Peyer's patch (tissue), 4 donors: ENCODE measurements around the gene ZNF726. TPM values are rescaled to one million over a fixed set of nuclear protein-coding genes. Genes with fewer than 3 reads are reported as not detected.
"Not testable (repeated sequence)": the region's sequence is repeated elsewhere in the genome, so short reads cannot be mapped to it uniquely, and the experiment has no call there.

ENCODE experiments used
- DNase-seq, 3 donors: peaks; one replicate each; pipeline ENCODE4 v3.0.0-alpha.2; 2017 to 2019
- H3K27ac ChIP-seq, 4 donors: fragments of 200-600 bp; sonication (generic); one replicate each; pipeline ENCODE4 v1.5.1; 2016 to 2019
- H3K27me3 ChIP-seq, 2 donors: fragments of 200-600 bp; sonication (generic); one replicate each; pipeline ENCODE4 v1.5.1; 2019
- H3K36me3 ChIP-seq, 3 donors: fragments of 200-600 bp; sonication (generic); one replicate each; pipeline ENCODE4 v1.5.1; 2016 to 2019
- H3K4me1 ChIP-seq, 4 donors: fragments of 200-600 bp; sonication (generic); one replicate each; pipeline ENCODE4 v1.5.1; 2016 to 2019
- H3K4me3 ChIP-seq, 4 donors: fragments of 200-600 bp; sonication (generic); 1 replicate in 3 of 4; 2 replicates in 1 of 4; pipeline ENCODE4 v1.5.1; 2016 to 2019; ENCODE audit warnings: mild to moderate bottlenecking in 1 of 4
- H3K9me3 ChIP-seq, 4 donors: fragments of 200-600 bp; sonication (generic); one replicate each; pipeline ENCODE4 v1.5.1; 2016 to 2019; ENCODE audit warnings: mild to moderate bottlenecking in 1 of 4
- CTCF ChIP-seq, 6 experiments: fragments of 450-650 bp in 4 of 6; fragments of 200-600 bp in 2 of 6; sonication (generic) in 1 of 6; IDR thresholded peaks; one replicate each; pipeline ENCODE4 v1.5.1; 2017 to 2019; ENCODE audit warnings: antibody characterized with exemption in 6 of 6, mild to moderate bottlenecking in 3 of 6, moderate library complexity in 1 of 6
- POLR2A ChIP-seq, 2 donors: fragments of 450-650 bp; IDR thresholded peaks; one replicate each; pipeline ENCODE4 v1.5.1; 2017; ENCODE audit warnings: antibody characterized with exemption in 2 of 2, mild to moderate bottlenecking in 2 of 2, moderate library complexity in 2 of 2
- total RNA-seq, 4 donors: library from RNA; depleted of rRNA; stranded (reverse); fragments of >200 nt; gene quantifications; one replicate each; pipeline ENCODE4 v1.1.0, GENCODE V29; 2016

Gene ZNF726
- total RNA-seq, 4 donors from 2014 or later: 0.57 to 12.4 TPM; not detected in 2

- Histone ChIP-seq H3K27ac (no peak overlapping the region), H3K36me3 (no peaks in the 10 kb centered on the region), H3K27me3 (no peaks in the 10 kb centered on the region), H3K9me3 (no peaks in the 10 kb centered on the region), H3K4me1 (no peaks in the 10 kb centered on the region), H3K4me3 (no peak overlapping the region)
- TF ChIP-seq POLR2A (IDR thresholded peaks at IDR 0.05): no peak
- DNase-seq: no peak
Observed at GRCh38 chr19:23916991-23917390, 2.3 kb downstream of the ZNF726 start.

GRCh38 chr19:23917856-23918255, 3.2 kb downstream of the ZNF726 start:
- no peak overlapping the region for H3K27ac ChIP-seq
- no peaks in the 10 kb centered on the region for H3K36me3 ChIP-seq
- H3K27me3 ChIP-seq: no peaks in the 10 kb centered on the region
- H3K9me3 ChIP-seq: no peaks in the 10 kb centered on the region
- no peak for DNase-seq
- no peak overlapping the region for H3K4me3 ChIP-seq
- TF ChIP-seq CTCF (IDR thresholded peaks at IDR 0.05): no peak
- TF ChIP-seq POLR2A (IDR thresholded peaks at IDR 0.05): no peak
- H3K4me1 ChIP-seq: no peaks in the 10 kb centered on the region

- Histone ChIP-seq H3K27me3 (no peaks in the 10 kb centered on the region), H3K36me3 (no peaks in the 10 kb centered on the region), H3K27ac (no peak overlapping the region), H3K9me3 (no peaks in the 10 kb centered on the region), H3K4me1 (no peaks in the 10 kb centered on the region), H3K4me3 (no peak overlapping the region)
- DNase-seq: no peak
- TF ChIP-seq POLR2A (IDR thresholded peaks at IDR 0.05) (no peak), CTCF (IDR thresholded peaks at IDR 0.05) (no peak)
Observed at GRCh38 chr19:23925285-23925684, 10.6 kb downstream of the ZNF726 start.

- Histone ChIP-seq H3K36me3 (no peaks in the 10 kb centered on the region), H3K27ac (no peak overlapping the region), H3K9me3 (peaks cover 0 to 20% (median 0%) of the 10 kb centered on the region in 4 donors), H3K4me1 (no peaks in the 10 kb centered on the region), H3K4me3 (no peak overlapping the region), H3K27me3 (no peaks in the 10 kb centered on the region)
- TF ChIP-seq CTCF (IDR thresholded peaks at IDR 0.05) (no peak), POLR2A (IDR thresholded peaks at IDR 0.05) (no peak)
- no peak for DNase-seq
Observed at GRCh38 chr19:23932878-23933277, 18.2 kb downstream of the ZNF726 start.

- H3K27me3 ChIP-seq, H3K36me3 ChIP-seq, DNase-seq, H3K27ac ChIP-seq, H3K4me1 ChIP-seq, H3K4me3 ChIP-seq: not testable (repeated sequence)
- peaks cover 0 to 20% (median 0%) of the 10 kb centered on the region in 4 donors for H3K9me3 ChIP-seq
Observed at GRCh38 chr19:23937031-23937430, 22.3 kb downstream of the ZNF726 start.

GRCh38 chr19:23943411-23943810, 28.7 kb downstream of the ZNF726 start:
- Histone ChIP-seq H3K4me3 (no peak overlapping the region), H3K9me3 (peaks cover 0 to 5% (median 0%) of the 10 kb centered on the region in 4 donors), H3K4me1 (no peaks in the 10 kb centered on the region), H3K27ac (no peak overlapping the region), H3K27me3 (no peaks in the 10 kb centered on the region), H3K36me3 (no peaks in the 10 kb centered on the region)
- no peak for DNase-seq
- TF ChIP-seq POLR2A (IDR thresholded peaks at IDR 0.05) (no peak), CTCF (IDR thresholded peaks at IDR 0.05) (no peak)

GRCh38 chr19:23946569-23946968, 31.9 kb downstream of the ZNF726 start:
- TF ChIP-seq CTCF (IDR thresholded peaks at IDR 0.05) (no peak), POLR2A (IDR thresholded peaks at IDR 0.05) (no peak)
- H3K4me1 ChIP-seq: no peaks in the 10 kb centered on the region
- no peaks in the 10 kb centered on the region for H3K27me3 ChIP-seq
- no peak overlapping the region for H3K27ac ChIP-seq
- H3K9me3 ChIP-seq: peaks cover 0 to 5% (median 0%) of the 10 kb centered on the region in 4 donors
- H3K36me3 ChIP-seq: no peaks in the 10 kb centered on the region
- H3K4me3 ChIP-seq: no peak overlapping the region
- no peak for DNase-seq
